HFFc6 (cell line): Measurements from ENCODE around the gene MPPE1. TPM values are rescaled to one million over a fixed set of nuclear protein-coding genes. Genes with fewer than 3 reads are reported as not detected.
"Not testable (repeated sequence)": the region's sequence is repeated elsewhere in the genome, so short reads cannot be mapped to it uniquely, and the experiment has no call there.

ENCODE experiments used
- DNase-seq: peaks from one replicate; pipeline ENCODE4 v3.0.0-alpha.2; 2018
- H3K27ac Mint-ChIP-seq: 2 replicates; pipeline ENCODE4 v1.8.0; 2020; ENCODE audit warnings: mild to moderate bottlenecking, mixed read lengths
- H3K27me3 Mint-ChIP-seq: 2 replicates; pipeline ENCODE4 v1.8.0; 2021; ENCODE audit warnings: mild to moderate bottlenecking, moderate library complexity, mixed read lengths; ENCODE audit not compliant: insufficient read depth
- H3K36me3 Mint-ChIP-seq: 2 replicates; pipeline ENCODE4 v1.8.0; 2021; ENCODE audit warnings: low read depth, mixed read lengths
- H3K4me1 Mint-ChIP-seq: 2 replicates; pipeline ENCODE4 v1.8.0; 2020; ENCODE audit warnings: low read depth, mixed read lengths
- H3K4me3 Mint-ChIP-seq: 2 replicates; pipeline ENCODE4 v1.8.0; 2020; ENCODE audit warnings: mild to moderate bottlenecking, moderate library complexity, mixed read lengths
- H3K9me3 Mint-ChIP-seq: 2 replicates; pipeline ENCODE4 v1.8.0; 2020; ENCODE audit warnings: mild to moderate bottlenecking, mixed read lengths
- CTCF ChIP-seq: fragments of 200-600 bp; sonication (generic); IDR thresholded peaks from 2 replicates; pipeline ENCODE4 v1.5.0; 2021; ENCODE audit warnings: antibody characterized with exemption, mild to moderate bottlenecking
- total RNA-seq, 6 experiments: library from RNA; stranded (reverse); fragmentation: NEBNext Ultra II Directional; extraction: Animal tissue kit (Norgen Biotek cat#: 25700); gene quantifications; 2 replicates in 1 of 6; 3 replicates in 5 of 6; pipeline ENCODE4 v1.2.3, GENCODE V29; 2021

MPPE1 gene
- total RNA-seq, 6 experiments from 2014 or later: 23.5 to 28.2 (median 26.0) TPM

GRCh38 chr18:11902522-11903292 is 5.4 kb downstream of the MPPE1 start:
- TF ChIP-seq CTCF: no peak
- Mint-ChIP-seq H3K4me1 (peaks cover 10% of the 10 kb centered on the region; the same call in 1 of the 2 replicates), H3K9me3 (no peaks in the 10 kb centered on the region), H3K27me3 (no peaks in the 10 kb centered on the region), H3K4me3 (no peak overlapping the region), H3K27ac (no peak overlapping the region), H3K36me3 (peaks cover 25% of the 10 kb centered on the region)
- DNase-seq: no peak

GRCh38 chr18:11901826-11902438 is 6.2 kb downstream of the MPPE1 start:
- Mint-ChIP-seq H3K4me1 (peaks cover 2% of the 10 kb centered on the region; the same call in 1 of the 2 replicates), H3K27ac (no peak overlapping the region), H3K36me3 (peaks cover 28% of the 10 kb centered on the region), H3K9me3 (no peaks in the 10 kb centered on the region), H3K27me3 (no peaks in the 10 kb centered on the region), H3K4me3 (no peak overlapping the region)
- TF ChIP-seq CTCF: no peak
- DNase-seq: no peak

GRCh38 chr18:11899063-11899462 is 9.1 kb downstream of the MPPE1 start:
- TF ChIP-seq CTCF: no peak
- no peak for DNase-seq
- H3K27ac Mint-ChIP-seq: no peak overlapping the region
- no peaks in the 10 kb centered on the region for H3K9me3 Mint-ChIP-seq
- H3K4me3 Mint-ChIP-seq: no peak overlapping the region
- peaks cover 42% of the 10 kb centered on the region for H3K36me3 Mint-ChIP-seq
- peaks cover 11% of the 10 kb centered on the region for H3K4me1 Mint-ChIP-seq
- no peaks in the 10 kb centered on the region for H3K27me3 Mint-ChIP-seq

GRCh38 chr18:11897781-11898180 is 10.3 kb downstream of the MPPE1 start:
- no peak for TF ChIP-seq CTCF
- peaks cover 24% of the 10 kb centered on the region for H3K4me1 Mint-ChIP-seq
- no peak overlapping the region for H3K27ac Mint-ChIP-seq
- H3K36me3 Mint-ChIP-seq: peaks cover 49% of the 10 kb centered on the region
- no peak for DNase-seq
- H3K27me3 Mint-ChIP-seq: no peaks in the 10 kb centered on the region
- H3K9me3 Mint-ChIP-seq: no peaks in the 10 kb centered on the region
- no peak overlapping the region for H3K4me3 Mint-ChIP-seq

- H3K27me3 Mint-ChIP-seq, H3K4me3 Mint-ChIP-seq, H3K9me3 Mint-ChIP-seq, H3K27ac Mint-ChIP-seq, DNase-seq: not testable (repeated sequence)
- peaks cover 41% of the 10 kb centered on the region for H3K36me3 Mint-ChIP-seq
- H3K4me1 Mint-ChIP-seq: peaks cover 33% of the 10 kb centered on the region
These were observed 15.7 kb downstream of the MPPE1 start for GRCh38 chr18:11892438-11892837.

- Mint-ChIP-seq H3K4me3 (no peak overlapping the region), H3K9me3 (no peaks in the 10 kb centered on the region), H3K36me3 (peaks cover 38% of the 10 kb centered on the region), H3K4me1 (peaks cover 38% of the 10 kb centered on the region), H3K27me3 (no peaks in the 10 kb centered on the region; the same call in 1 of the 2 replicates), H3K27ac (no peak overlapping the region)
- no peak for DNase-seq
- no peak for TF ChIP-seq CTCF
These were observed 16.4 kb downstream of the MPPE1 start for GRCh38 chr18:11891737-11892136.
